NCI-H1092 (cell line): ENCODE results near the gene FBP1.
"Not testable (repeated sequence)": the region's sequence is repeated elsewhere in the genome, so short reads cannot be mapped to it uniquely, and the experiment has no call there.

ENCODE experiments used
- DNase-seq: peaks from one replicate; lab custom pipeline; 2025; lab: John Stamatoyannopoulos, UW

The FBP1 gene

DNA sequence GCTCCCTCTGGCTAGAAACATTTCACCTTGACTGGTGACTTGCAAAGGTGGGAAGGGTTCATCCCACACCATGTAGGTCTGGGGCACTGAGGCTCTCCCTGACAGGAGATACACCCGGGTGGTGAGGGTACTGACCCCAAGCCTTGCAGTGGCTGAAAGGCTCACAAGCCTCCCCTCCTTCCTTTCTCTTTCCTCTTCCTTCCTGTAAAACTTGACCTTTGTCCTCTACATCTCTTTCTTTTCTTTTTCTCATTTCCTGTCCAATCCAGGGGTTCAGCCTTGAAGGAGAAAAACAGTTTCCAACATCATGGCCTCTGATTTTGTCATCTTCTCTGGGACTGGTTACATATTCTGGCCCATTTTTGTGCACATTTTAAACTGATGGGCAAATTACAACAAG lies 62.3 kb downstream of the FBP1 start:
- no peak for DNase-seq

DNA sequence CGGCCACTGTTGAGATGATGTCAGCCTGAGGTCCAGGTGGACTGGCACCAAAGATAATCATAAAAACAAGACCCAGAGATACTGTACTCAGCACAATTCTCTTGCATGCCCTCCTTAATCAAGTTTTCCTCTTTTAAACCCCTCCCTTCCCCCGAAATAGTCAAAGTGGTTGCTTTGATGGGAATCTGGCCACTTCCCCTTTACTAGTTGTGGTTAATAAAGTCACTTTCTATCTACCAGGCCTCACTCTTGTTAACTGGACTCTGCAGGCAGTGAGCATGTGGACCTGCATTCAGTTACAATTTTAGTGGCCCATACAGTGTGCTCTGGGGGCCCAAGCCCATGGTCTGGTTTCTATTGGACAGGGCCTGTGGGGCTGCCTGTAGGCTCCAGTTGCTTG lies 63.2 kb downstream of the FBP1 start:
- no peak for DNase-seq

DNA sequence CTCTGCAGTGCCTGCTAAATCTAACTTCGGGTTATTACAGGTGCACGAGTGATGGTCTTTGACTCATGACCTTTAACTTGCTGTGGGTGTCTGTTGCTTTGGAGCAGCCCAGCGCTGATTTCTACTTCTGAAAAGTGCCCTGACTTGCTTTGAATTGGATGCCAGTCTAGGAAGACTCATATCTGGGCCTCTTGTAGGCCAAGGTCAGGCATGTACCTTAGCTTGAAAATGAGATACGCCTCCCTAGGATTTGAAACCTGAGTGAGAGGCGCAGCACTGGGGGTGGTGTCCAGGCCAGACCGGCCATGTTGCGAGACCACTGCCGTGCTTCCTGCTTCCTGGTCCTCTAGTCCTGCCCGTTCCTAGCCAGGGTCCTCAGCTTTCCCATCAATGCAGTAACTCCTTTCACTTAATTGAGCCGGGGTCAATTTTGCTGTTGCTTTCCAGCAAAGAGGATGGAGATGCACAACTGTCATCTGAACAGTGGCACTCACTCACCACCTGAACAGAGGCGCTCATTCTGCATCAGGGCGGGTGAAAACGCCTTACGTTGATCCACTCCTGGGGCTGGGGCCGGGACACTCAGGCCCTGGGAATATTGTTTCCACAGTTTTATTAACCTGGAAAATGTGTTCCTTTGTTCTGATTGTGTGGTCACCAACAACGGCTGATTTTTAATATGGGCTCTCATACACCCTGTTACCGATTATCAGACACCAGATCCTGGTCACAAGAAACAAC lies 70.2 kb downstream of the FBP1 start:
- DNase-seq: no peak

DNA sequence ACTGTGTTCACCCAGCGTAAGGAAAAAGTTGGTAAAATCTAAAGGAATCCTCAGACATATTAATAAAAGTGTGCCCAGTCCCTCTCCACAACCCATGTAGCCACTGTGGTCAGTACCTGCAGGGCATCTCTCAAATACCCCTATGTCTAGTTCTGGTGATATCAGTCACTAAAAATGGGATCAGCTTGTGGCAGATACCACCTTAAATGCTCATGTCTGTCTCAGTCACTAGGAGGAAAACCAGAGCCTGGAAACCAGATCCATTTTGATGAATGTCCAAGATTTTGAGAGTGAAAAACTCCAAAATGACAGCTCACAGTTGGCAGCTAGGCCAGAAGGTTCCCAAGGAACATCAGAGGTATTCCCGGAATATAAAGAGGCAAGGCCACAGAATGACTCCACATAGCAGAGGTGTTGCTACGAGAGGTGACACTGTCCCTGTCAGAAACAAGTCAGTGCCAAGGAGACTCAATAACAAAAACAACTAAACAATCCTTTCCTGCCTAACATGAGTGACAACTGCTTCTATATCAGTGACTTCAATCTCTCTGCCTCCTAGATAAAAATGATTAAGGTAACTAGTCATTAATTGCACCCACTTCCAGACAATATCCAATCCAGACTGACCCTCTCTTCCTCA lies 70.9 kb downstream of the FBP1 start:
- DNase-seq: no peak

DNA sequence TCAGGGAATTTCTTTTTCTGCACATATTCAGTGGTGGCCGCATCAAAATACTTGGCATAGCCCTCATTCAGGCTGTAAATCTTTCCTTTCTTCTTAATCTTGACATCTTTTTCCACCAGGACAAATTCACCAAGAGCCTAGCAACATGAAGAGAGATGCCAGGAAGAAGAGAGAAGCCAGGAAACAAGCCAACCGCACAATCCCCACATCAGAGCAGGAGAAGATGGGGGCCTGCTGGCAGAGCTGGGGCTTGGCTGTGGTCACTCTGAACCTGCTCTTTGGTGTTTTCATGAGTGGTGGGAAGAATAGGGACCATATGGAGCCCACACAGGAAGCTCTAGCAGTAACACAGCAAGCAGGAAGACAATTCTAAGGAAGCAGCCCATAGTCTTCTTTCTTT lies 72.0 kb downstream of the FBP1 start:
- no peak for DNase-seq

DNA sequence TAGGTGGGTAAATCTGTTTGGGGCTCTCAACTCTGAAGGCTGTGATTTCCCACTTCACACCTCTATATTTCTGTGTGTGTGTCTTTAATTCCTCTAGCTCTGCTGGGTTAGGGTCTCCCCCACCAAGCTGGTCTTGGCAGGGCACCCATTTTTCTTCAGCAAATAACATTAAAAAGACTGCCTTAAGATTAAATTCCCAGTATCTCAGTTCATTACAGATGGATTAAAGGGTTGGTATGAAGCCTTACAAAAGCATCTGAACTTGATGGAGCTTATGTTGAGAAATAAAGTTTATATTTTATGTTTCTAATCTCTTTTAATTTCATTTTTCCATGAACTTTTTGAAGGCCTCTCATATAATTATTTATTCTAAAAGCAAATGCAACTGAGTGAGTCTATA lies 72.8 kb downstream of the FBP1 start:
- no peak for DNase-seq

DNA sequence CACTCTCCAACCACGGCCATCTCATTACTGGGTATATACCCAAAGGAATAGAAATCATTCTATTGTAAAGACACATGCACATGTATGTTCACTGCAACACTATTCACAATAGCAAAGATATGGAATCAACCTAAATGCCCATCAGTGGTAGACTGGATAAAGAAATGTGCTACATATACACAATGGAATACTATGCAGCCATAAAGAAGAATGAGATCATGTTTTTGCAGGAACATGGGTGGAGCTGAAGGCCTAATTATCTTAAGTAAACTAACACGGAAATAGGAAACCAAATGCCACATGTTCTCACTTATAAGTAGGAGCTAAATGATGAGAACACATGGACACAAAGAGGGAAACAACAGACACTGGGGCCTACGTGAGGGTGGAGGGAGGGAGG lies 75.0 kb downstream of the FBP1 start:
- DNase-seq: not testable (repeated sequence)

DNA sequence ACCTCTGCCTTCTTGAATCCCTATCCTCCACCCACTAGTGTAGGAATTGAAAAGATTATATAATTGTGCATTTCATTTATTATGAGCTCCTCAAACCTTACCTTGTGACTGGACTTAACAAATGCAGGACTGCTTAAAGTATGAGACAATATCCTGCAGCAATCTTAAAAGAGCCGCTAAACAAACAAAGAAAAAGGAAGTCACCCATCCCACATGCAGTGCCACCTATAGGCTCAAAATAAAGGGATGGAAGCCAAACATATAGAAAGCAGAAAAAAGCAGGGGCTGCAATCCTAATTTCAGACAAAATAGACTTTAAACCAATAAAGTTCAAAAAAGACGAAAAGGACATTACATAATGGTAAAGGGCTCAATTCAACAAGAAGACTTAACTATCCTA lies 75.8 kb downstream of the FBP1 start:
- DNase-seq: no peak

DNA sequence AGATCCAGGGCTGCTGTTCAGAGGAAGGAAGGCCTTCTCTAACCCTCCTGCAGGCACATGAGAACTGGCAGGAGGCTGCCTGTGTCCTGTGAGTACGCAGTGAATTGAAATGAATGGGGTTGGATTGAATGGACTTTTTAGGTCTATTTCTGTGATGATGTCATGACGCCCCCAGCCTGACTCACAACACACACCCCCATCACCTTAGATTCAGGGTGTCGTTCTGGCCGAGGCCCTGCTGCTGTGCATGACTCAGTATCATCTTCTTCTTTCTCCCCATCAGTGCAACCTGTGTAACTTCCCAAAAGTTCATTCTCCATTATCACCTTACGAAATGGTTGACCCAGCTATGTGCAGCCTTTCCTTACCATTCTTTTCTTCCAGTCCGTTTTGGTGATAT lies 79.1 kb downstream of the FBP1 start:
- DNase-seq: no peak

DNA sequence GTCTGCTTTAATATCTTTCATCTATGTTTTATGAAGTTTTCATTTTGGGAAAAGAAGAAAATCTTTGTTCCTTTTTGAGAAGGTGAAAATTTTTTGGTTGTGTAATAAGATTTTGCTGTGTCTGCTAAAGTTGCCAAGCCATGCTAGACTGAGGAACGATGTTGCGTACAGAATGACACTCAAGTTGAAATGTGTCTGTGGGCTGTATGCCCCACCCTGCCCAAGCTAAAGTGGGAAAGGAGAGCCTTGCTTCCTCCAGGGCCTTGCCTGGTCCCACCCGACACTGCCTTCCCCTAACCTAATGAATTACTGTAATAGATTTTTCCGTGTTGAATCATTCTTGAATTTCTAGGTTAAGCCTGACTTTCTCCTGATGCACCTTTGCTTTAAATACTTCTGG lies 81.9 kb downstream of the FBP1 start:
- no peak for DNase-seq

DNA sequence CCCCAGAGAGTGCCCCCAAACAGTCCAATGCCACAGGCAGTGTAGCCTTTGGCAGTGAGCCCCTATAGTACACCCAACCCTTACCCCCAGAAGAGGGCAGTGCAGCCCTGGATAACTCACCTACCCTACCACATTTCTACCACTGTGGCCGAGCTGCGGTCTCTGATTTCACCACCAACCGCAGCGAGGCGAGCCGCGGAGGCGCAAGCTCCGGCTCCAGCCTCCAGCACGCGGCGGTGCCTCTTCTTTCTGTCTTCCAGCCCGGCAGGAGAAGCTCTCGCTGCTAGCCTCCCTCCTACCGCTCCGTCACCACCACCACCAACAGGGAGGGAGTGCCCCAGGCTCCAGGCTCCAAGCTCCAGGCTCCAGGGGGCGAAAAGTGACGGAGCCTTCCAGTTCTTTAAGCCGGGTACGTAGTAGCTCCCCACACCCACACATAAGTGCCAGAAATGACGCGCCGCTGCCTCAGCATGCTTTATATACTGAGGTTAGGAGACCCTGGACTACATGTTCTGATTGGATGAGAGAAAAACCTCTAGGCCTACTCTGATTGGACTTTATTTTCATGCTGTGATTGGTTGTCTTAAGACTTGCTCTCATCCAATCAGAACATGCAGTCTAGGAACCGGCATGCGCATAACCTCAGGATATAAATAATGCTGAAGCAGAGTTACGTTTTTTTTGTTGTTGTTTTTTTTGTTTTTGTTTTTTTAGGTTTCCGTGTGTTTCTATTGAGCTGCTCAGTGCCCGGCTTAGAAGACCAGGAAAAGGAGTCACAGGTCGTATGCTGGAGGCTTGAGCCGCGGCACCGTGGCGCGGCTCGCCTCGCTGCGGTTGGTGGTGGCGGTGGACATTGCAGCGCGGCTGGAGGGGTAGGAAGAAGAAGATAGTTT lies 84.6 kb downstream of the FBP1 start, which contains the start of gene PCAT7:
TSS of gene PCAT7 (plus strand) at position 645 of the 893 bp plus-strand sequence.
- DNase-seq: peak; percentile 76

DNA sequence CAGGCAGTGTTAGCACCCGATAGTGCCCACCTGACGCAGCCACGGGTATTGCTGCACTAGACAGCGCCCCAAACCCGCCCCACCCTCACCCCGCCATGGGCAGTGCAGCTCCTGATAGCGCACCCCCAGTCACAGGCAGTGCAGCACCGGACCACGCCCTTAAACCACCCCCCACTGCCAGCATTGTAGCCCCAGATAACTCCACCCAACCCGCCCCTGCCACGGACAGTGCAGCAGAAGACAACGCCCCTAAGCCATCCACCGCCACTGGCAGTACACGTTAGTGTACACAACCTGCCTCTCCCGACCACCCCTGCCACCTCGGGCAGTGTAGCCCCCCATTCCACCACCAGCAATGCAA lies 85.3 kb downstream of the FBP1 start:
- DNase-seq: no peak
